B cell (primary cell): ENCODE measurements around the gene TMEM132E. TPM values are rescaled to one million over a fixed set of nuclear protein-coding genes. Genes with fewer than 3 reads are reported as not detected.

Source experiments
- ATAC-seq: fragments of 200-7000 bp; cut with Tn5 transposase; one replicate; pipeline ENCODE4 v1.10.0; 2021; ENCODE audit warnings: low read depth, mild to moderate bottlenecking, moderate number of reproducible peaks, moderate library complexity
- CTCF ChIA-PET: fragments of 350-600 bp; sonication (Branson Sonifier 250); formaldehyde crosslinking; loops from one replicate; lab custom pipeline; 2021; ENCODE audit warnings: antibody characterized with exemption, inconsistent platforms; lab: Charles Lee
- POLR2A ChIA-PET: fragments of 350-600 bp; sonication (Branson Sonifier 250); formaldehyde crosslinking; loops from one replicate; lab custom pipeline; 2021; ENCODE audit warnings: antibody characterized with exemption; lab: Charles Lee
- DNase-seq: peaks from one replicate; pipeline ENCODE4 v3.0.0; 2013
- H2AFZ ChIP-seq: 2 replicates; pipeline ENCODE4 v1.6.1; 2012; ENCODE audit warnings: mild to moderate bottlenecking, low read depth, low read length; ENCODE audit not compliant: insufficient read depth, poor library complexity, severe bottlenecking
- H3K27ac ChIP-seq, 2 donors: 1 replicate in 1 of 2; 2 replicates in 1 of 2; pipeline ENCODE4 v1.5.1; 2012 to 2013; ENCODE audit warnings: low read length in 2 of 2, mild to moderate bottlenecking in 2 of 2, moderate library complexity in 1 of 2
- H3K27me3 ChIP-seq, 4 experiments: fragments of 200-600 bp in 1 of 4; sonication (generic) in 1 of 4; replicated peaks in 1 of 4; 1 replicate in 2 of 4; 2 replicates in 2 of 4; pipeline versions ENCODE4 v1.6.1 to v1.7.0; 2013 to 2016; ENCODE audit warnings: low read length in 3 of 4, mild to moderate bottlenecking in 2 of 4, mixed read lengths in 1 of 4, moderate library complexity in 1 of 4; ENCODE audit not compliant: insufficient read depth in 4 of 4, control insufficient read depth in 3 of 4; ENCODE audit errors: control extremely low read depth in 1 of 4
- H3K36me3 ChIP-seq, 2 experiments: replicated peaks in 1 of 2; 1 replicate in 1 of 2; 2 replicates in 1 of 2; pipeline versions ENCODE4 v1.6.1 to v1.7.1; 2013; ENCODE audit warnings: low read length in 1 of 2; ENCODE audit not compliant: insufficient read depth in 2 of 2, control insufficient read depth in 1 of 2; ENCODE audit errors: control extremely low read depth in 1 of 2, extremely low read depth in 1 of 2
- H3K4me1 ChIP-seq, 2 donors: fragments of 200-600 bp in 1 of 2; sonication (generic) in 1 of 2; 1 replicate in 1 of 2; 2 replicates in 1 of 2; pipeline versions ENCODE4 v1.5.1 to v1.6.1; 2013 to 2017; ENCODE audit warnings: low read length in 2 of 2; ENCODE audit not compliant: control insufficient read depth in 2 of 2, insufficient read depth in 2 of 2
- H3K4me2 ChIP-seq: replicated peaks from 2 replicates; pipeline ENCODE3; 2012; ENCODE audit warnings: mild to moderate bottlenecking, low read depth, low read length; ENCODE audit not compliant: poor library complexity, severe bottlenecking
- H3K4me3 ChIP-seq, 5 experiments: fragments of 200-600 bp in 1 of 5; sonication (generic) in 1 of 5; 1 replicate in 3 of 5; 2 replicates in 2 of 5; pipeline versions ENCODE4 v1.5.1 to v1.7.0; 2011 to 2016; ENCODE audit warnings: low read length in 4 of 5, mild to moderate bottlenecking in 4 of 5, low read depth in 2 of 5, control low read depth in 1 of 5, moderate library complexity in 1 of 5; ENCODE audit not compliant: insufficient read depth in 1 of 5; ENCODE audit errors: control extremely low read depth in 1 of 5, extremely low read depth in 1 of 5
- H3K79me2 ChIP-seq: fragments of 200-600 bp; sonication (generic); one replicate; pipeline ENCODE4 v1.6.0; 2016; ENCODE audit warnings: low read length; ENCODE audit not compliant: control insufficient read depth, insufficient read depth
- H3K9ac ChIP-seq: fragments of 200-600 bp; sonication (generic); 2 replicates; pipeline ENCODE4 v1.6.1; 2017; ENCODE audit warnings: mild to moderate bottlenecking, low read length, moderate library complexity
- H3K9me3 ChIP-seq, 3 donors: one replicate each; pipeline versions ENCODE4 v1.6.1 to v1.7.1; 2013; ENCODE audit warnings: low read length in 2 of 3; ENCODE audit not compliant: control insufficient read depth in 2 of 3, insufficient read depth in 1 of 3; ENCODE audit errors: control extremely low read depth in 1 of 3
- H4K20me1 ChIP-seq: 2 replicates; pipeline ENCODE4 v1.6.0; 2012; ENCODE audit warnings: mild to moderate bottlenecking, low read length; ENCODE audit not compliant: insufficient read depth, control insufficient read depth, poor library complexity, severe bottlenecking
- H3K27ac Mint-ChIP-seq: one replicate; pipeline ENCODE4 v1.8.0; 2021; ENCODE audit warnings: mixed read lengths
- H3K27me3 Mint-ChIP-seq: one replicate; pipeline ENCODE4 v1.8.0; 2021; ENCODE audit warnings: mixed read lengths
- H3K4me1 Mint-ChIP-seq: one replicate; pipeline ENCODE4 v1.8.0; 2021; ENCODE audit warnings: mixed read lengths
- H3K4me3 Mint-ChIP-seq: one replicate; pipeline ENCODE4 v1.8.0; 2021; ENCODE audit warnings: mixed read lengths
- H3K9me3 Mint-ChIP-seq: one replicate; pipeline ENCODE4 v1.8.0; 2022; ENCODE audit warnings: mixed read lengths; ENCODE audit not compliant: insufficient read depth
- CTCF ChIP-seq: fragments of 200-600 bp; IDR thresholded peaks from one replicate; pipeline ENCODE4 v1.8.0; 2022; ENCODE audit warnings: antibody characterized with exemption, mild to moderate bottlenecking
- EZH2 ChIP-seq: IDR thresholded peaks from 2 replicates; pipeline ENCODE4 v1.6.1; 2012; ENCODE audit warnings: borderline replicate concordance, low read depth, mild to moderate bottlenecking, moderate library complexity, low read length; ENCODE audit not compliant: insufficient read depth, poor library complexity, severe bottlenecking
- WGBS: methylation state at CpG from one replicate; pipeline ENCODE4 v1.1.5; 2013; ENCODE audit warnings: missing lambda C conversion rate; ENCODE audit not compliant: insufficient coverage; 5-methylcytosine and 5-hydroxymethylcytosine counted together
- intact Hi-C: fragments of 100-400 bp; cut with micrococcal nuclease; formaldehyde crosslinking; loops from one replicate; pipeline ENCODE4 v1.10.0; 2022
- polyA plus RNA-seq: library from polyadenylated mRNA; depleted of rRNA; stranded (reverse); fragments of >200 nt; gene quantifications from 2 replicates; pipeline ENCODE4 v1.2.3, GENCODE V29; 2012
- total RNA-seq, 2 donors: library from RNA; stranded (reverse); fragments of 120-200 nt in 1 of 2; gene quantifications; 1 replicate in 1 of 2; 2 replicates in 1 of 2; pipeline versions ENCODE4 v1.2.3 to v1.2.4, GENCODE V29; 2013 to 2022

Gene TMEM132E
- total and polyA plus RNA-seq, 2 donors (not counting 1 experiment from before 2014, with no cell fraction given): not detected

GRCh38 chr17:34628879-34629278 lies 49.5 kb downstream of the TMEM132E start:
- H3K4me3 ChIP-seq: no peak overlapping the region
- no peaks in the 10 kb centered on the region for H3K4me1 ChIP-seq
- ChIA-PET POLR2A (no interaction called here), CTCF (interaction anchor here (1.9 kb wide), 1 partner anchor 9 kb away, joined by 7 read pairs; no protein-coding TSS in a partner anchor)
- H3K79me2 ChIP-seq: no peaks in the 10 kb centered on the region
- H4K20me1 ChIP-seq: no peaks in the 10 kb centered on the region
- H3K4me2 ChIP-seq: no peak overlapping the region
- WGBS: 90% methylated on average over 8 of the region's 8 CpGs
- Mint-ChIP-seq H3K4me3 (no peak overlapping the region), H3K9me3 (no peaks in the 10 kb centered on the region), H3K4me1 (no peaks in the 10 kb centered on the region), H3K27me3 (peaks cover 64% of the 10 kb centered on the region), H3K27ac (no peak overlapping the region)
- TF ChIP-seq EZH2 (no peak), CTCF (no peak)
- H3K36me3 ChIP-seq: no peaks in the 10 kb centered on the region
- intact Hi-C loops: no loop called here
- no peaks in the 10 kb centered on the region for H3K9me3 ChIP-seq
- H2AFZ ChIP-seq: no peak overlapping the region
- H3K9ac ChIP-seq: no peak overlapping the region
- ATAC-seq (no peak), DNase-seq (no peak)
- peaks cover 0 to 24% (median 15%) of the 10 kb centered on the region in 4 experiments for H3K27me3 ChIP-seq
- no peak overlapping the region for H3K27ac ChIP-seq

- Histone ChIP-seq H3K27ac (no peak overlapping the region), H3K4me1 (peaks cover 8 to 13% of the 10 kb centered on the region in 2 donors), H2AFZ (no peak overlapping the region), H4K20me1 (no peaks in the 10 kb centered on the region), H3K79me2 (no peaks in the 10 kb centered on the region), H3K4me3 (no peak overlapping the region), H3K9ac (no peak overlapping the region), H3K36me3 (no peaks in the 10 kb centered on the region), H3K4me2 (no peak overlapping the region), H3K9me3 (no peaks in the 10 kb centered on the region), H3K27me3 (peaks cover 0 to 28% (median under 1%) of the 10 kb centered on the region in 4 experiments)
- H3K4me1 Mint-ChIP-seq: peaks cover 11% of the 10 kb centered on the region
- H3K9me3 Mint-ChIP-seq: no peaks in the 10 kb centered on the region
- ATAC-seq (no peak), DNase-seq (no peak)
- no peak for TF ChIP-seq CTCF
- no peak for TF ChIP-seq EZH2
- intact Hi-C loops: no loop called here
- 77% methylated on average over 1 of the region's 4 CpGs for WGBS
- no peak overlapping the region for H3K27ac Mint-ChIP-seq
- peaks cover 50% of the 10 kb centered on the region for H3K27me3 Mint-ChIP-seq
- ChIA-PET POLR2A (no interaction called here), CTCF (interaction anchor here (1.1 kb wide), 1 partner anchor 9 kb away, joined by 3 read pairs; no protein-coding TSS in a partner anchor)
- no peak overlapping the region for H3K4me3 Mint-ChIP-seq
These were observed 54.0 kb downstream of the TMEM132E start for GRCh38 chr17:34633351-34633750.
